ENCODE measurements around the gene SLC25A28.

SLC25A28 gene

GRCh38 chr10:99582255-99582770, 37.9 kb downstream of the SLC25A28 start:
- TF ChIP-seq REST (IDR thresholded peaks at IDR 0.05; ENCODE audit: insufficient replicate concordance, low read depth) (no peak), GABPA (IDR thresholded peaks at IDR 0.05; ENCODE audit: low read depth) (no peak)

GRCh38 chr10:99579971-99580370, 40.3 kb downstream of the SLC25A28 start:
- TF ChIP-seq GABPA (IDR thresholded peaks at IDR 0.05; ENCODE audit: low read depth) = no peak
- TF ChIP-seq REST (IDR thresholded peaks at IDR 0.05; ENCODE audit: insufficient replicate concordance, low read depth) = no peak
- no peak for TF ChIP-seq SPI1 (IDR thresholded peaks at IDR 0.05; ENCODE audit: borderline replicate concordance, low read depth)
- TF ChIP-seq CTCF (IDR thresholded peaks at IDR 0.05; ENCODE audit: insufficient read depth, low read length) = no peak
- no peak for TF ChIP-seq POLR2AphosphoS5 (IDR thresholded peaks at IDR 0.05; ENCODE audit: low read depth)
- DNase-seq (ENCODE audit: low read depth in 1 of 2, low spot score in 1 of 2) = no peak
- Histone ChIP-seq H3K27me3 (ENCODE audit: insufficient read depth, poor library complexity, severe bottlenecking) (no peaks in the 10 kb centered on the region), H3K27ac (replicated peaks) (no peak overlapping the region), H3K4me3 (replicated peaks; ENCODE audit: insufficient read depth, low read length) (no peak overlapping the region)

More at GRCh38 chr10:99582255-99582770, 37.9 kb downstream of the SLC25A28 start:
- Histone ChIP-seq H3K27me3 (ENCODE audit: insufficient read depth, poor library complexity, severe bottlenecking) (peaks cover 2% of the 10 kb centered on the region), H3K4me3 (replicated peaks; ENCODE audit: insufficient read depth, low read length) (no peak overlapping the region), H3K27ac (replicated peaks) (no peak overlapping the region)
- no peak for DNase-seq (ENCODE audit: low read depth in 1 of 2, low spot score in 1 of 2)

- TF ChIP-seq REST (IDR thresholded peaks at IDR 0.05; ENCODE audit: insufficient replicate concordance, low read depth) (no peak), CTCF (IDR thresholded peaks at IDR 0.05; ENCODE audit: insufficient read depth, low read length) (no peak), SPI1 (IDR thresholded peaks at IDR 0.05; ENCODE audit: borderline replicate concordance, low read depth) (no peak), POLR2AphosphoS5 (IDR thresholded peaks at IDR 0.05; ENCODE audit: low read depth) (no peak), GABPA (IDR thresholded peaks at IDR 0.05; ENCODE audit: low read depth) (no peak)
- Histone ChIP-seq H3K27me3 (ENCODE audit: insufficient read depth, poor library complexity, severe bottlenecking) (no peaks in the 10 kb centered on the region), H3K27ac (replicated peaks) (no peak overlapping the region), H3K4me3 (replicated peaks; ENCODE audit: insufficient read depth, low read length) (no peak overlapping the region)
- no peak for DNase-seq (ENCODE audit: low read depth in 1 of 2, low spot score in 1 of 2)
Observed at GRCh38 chr10:99573790-99574189, 46.4 kb downstream of the SLC25A28 start.

Measured in HL-60 (cell line).